ENCODE data around the gene RIOK1. TPM values are rescaled to one million over a fixed set of nuclear protein-coding genes. Genes with fewer than 3 reads are reported as not detected.
"Not testable (repeated sequence)": the region's sequence is repeated elsewhere in the genome, so short reads cannot be mapped to it uniquely, and the experiment has no call there.

The RIOK1 gene
- total RNA-seq, 1 donor from 2014 or later, result 15.5 TPM

DNA sequence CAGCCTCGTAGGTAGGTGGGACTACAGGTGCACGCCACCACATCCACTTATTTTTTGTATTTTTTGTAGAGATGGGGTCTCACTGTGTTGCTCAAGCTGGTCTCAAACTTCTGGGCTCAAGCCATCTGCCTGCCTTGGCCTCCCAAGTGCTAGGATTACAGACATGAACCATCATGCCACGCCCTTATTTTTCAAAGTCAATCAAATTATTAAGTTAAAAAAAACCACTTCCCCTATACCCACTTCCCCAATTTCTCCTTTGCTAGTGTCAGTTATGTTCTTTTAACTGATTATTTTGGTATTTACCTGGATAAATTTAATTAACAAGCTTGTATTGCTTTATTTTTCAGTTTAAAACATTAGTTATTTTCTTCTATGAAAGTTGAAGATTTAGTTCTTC is 49.6 kb downstream of the RIOK1 start:
- no peak for DNase-seq (ENCODE audit: extremely low read depth, low read depth, low spot score)

DNA sequence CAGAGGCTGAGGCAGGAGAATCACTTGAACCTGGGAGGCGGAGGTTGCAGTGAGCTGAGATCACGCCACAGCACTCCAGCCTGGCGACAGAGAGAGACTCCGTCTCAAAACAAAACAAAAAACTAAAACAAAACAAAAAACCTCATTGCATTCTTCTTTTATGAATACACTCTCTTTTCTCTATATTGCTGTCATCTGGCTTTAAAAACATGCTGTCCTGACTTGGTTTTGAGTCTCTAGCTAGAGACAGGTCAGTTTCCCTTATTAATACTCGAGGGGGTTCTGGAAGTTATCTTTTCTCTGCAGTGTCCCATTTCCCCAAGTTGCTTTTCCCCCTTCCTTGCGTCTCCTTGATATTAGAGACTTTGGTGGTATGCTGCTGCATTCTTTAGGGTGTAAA is 50.9 kb downstream of the RIOK1 start:
- no peak for DNase-seq (ENCODE audit: extremely low read depth, low read depth, low spot score)

DNA sequence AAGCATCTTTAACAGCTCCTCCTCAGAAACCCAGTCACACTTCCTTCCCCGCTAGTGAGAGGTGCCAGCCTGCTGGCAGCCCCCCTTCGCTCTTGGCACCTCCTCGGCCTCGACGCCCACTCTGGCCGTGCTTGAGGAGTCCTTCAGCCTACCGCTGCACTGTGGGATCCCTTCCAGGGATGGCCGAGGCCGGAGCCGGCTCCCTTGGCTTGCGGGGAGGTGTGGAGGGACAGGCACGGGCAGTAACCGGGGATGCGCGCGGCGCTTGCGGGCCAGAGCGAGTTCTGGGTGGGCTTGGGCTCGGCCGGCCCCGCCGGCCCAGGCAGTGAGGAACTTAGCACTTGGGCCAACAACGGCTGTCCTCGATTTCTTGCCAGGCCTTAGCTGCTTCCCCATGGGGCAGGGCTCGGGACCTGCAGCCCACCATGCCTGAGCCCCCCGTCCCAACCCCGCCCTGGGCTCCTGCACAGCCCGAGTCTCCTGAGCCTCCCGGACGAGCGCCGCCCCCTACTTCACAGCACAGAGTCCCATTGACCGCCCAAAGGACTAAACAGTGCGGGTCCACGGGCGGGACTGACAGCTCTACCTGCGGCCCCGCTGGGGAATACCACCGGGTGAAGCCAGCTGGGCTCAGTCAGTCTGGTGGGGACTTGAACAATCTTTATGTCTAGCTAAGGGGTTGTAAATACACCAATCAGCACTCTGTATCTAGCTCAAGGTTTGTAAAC is 51.6 kb downstream of the RIOK1 start:
- DNase-seq (ENCODE audit: extremely low read depth, low read depth, low spot score), result no peak

DNA sequence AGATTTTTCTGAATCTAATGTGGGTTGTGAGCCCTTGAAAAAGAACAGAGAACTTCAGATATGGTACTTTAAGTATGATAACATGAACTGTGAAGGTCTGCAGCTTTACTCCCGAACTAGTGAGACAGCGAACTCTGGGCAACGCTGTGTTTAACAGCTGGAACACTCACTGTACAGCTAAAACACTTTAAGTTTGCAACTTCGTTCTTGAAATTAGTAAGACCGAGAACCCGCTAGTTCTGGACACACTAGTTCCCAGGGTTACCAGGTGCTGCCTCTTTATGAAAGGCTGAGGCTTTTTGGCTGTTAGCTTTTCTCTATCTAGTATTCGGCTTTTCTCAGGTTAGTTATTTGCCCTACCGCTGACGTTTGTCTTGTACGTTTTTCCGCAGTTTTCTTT is 52.9 kb downstream of the RIOK1 start:
- DNase-seq (ENCODE audit: extremely low read depth, low read depth, low spot score), result no peak

DNA sequence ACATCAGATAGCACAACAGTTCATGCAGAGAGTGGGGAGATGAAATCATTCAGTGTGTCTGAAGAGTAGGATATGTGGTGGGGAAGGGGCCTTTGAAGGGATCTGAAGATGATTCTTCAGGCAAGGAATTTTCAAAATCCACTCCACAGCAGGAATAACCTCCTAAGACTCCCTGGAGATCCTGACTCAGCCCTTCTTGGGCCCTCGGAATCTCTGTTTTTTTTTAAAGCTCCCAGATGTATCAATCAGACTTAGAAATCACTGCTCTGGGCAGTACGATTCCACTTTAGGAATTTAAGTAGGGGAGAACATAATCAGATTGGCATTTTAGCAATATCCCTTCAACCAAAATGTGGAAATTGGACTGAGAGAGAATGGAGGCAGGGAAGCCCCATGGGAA is 55.5 kb downstream of the RIOK1 start:
- DNase-seq (ENCODE audit: extremely low read depth, low read depth, low spot score), result no peak

DNA sequence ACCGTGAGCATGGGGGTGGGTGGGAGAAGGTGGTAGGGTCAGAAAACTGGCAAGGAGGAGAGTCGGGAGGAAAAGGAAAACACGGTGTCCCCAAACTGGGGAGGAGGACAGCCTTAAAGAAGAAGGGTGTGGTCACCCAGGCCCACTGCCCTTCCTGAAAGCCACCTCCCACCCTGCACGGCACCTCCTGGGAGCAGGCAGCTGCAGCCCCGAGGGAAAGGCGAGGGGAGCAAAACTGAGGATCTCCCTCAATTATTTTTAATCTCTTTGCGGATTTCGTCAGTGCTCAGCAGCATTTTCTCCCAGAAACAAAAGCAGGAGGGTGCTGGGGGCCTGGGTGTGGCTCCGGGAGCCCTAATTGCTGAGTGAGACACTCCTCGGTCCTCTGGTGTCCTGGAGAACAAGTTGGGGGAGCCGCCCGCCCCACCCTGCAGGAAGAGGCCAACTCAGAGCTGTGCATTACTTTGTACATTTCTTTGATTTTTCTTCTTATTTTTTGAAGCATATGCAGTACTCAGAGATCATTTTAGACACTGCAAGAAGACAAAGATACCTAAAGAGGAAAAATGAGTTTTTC is 56.4 kb downstream of the RIOK1 start:
- DNase-seq (ENCODE audit: extremely low read depth, low read depth, low spot score), result no peak

DNA sequence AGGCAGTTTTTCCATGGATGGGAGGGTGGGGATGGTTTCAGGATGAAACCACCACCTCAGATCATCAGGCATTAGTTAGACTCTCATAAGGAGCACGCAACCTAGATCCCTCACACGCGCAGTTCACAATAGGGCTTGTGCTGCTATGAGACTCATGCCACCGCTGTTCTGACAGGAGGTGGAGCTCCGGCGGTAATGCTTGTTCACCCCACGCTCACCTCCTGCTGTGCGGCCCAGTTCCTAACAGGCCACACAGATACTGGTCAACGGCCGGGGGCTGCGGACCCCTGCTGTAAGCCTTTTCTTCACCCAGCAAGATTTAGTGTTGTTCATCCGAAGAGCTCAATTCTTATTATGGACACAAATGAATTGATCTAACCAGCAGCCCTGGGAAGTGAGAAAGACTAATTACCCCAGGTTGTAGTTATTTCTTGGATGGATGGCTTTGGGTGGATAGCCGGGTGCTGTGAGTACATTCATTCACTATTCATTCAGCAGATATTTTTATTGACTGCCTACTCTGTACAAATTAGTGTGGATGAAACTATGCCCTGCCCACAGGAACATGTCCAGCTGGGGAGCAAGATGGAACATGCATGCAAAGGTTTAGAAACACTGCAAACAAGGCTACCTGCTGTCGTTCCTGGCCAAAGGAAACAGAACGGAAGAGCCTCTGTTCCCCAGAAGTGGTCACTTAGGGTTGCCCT is 57.2 kb downstream of the RIOK1 start:
- DNase-seq (ENCODE audit: extremely low read depth, low read depth, low spot score), result no peak

DNA sequence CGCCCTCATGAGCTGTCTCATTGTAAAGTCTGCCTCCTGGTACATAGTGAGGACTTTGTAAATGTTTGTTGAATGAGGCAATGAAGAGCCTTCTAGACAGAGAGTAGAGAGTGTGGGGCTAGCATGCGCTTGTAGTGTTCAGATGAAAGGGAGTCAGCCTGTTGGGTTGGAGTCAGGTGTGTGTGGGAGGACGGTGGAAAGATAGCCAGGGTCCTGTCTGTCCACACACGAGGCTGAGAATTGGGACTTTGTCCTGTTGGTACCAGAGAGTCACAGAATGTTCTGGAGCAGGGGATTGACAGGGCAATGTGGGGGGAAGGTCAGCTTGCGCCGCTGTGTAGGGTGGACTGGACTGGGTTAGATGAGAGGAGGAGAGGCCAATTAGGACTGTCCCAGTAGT is 58.6 kb downstream of the RIOK1 start:
- DNase-seq (ENCODE audit: extremely low read depth, low read depth, low spot score), result no peak

DNA sequence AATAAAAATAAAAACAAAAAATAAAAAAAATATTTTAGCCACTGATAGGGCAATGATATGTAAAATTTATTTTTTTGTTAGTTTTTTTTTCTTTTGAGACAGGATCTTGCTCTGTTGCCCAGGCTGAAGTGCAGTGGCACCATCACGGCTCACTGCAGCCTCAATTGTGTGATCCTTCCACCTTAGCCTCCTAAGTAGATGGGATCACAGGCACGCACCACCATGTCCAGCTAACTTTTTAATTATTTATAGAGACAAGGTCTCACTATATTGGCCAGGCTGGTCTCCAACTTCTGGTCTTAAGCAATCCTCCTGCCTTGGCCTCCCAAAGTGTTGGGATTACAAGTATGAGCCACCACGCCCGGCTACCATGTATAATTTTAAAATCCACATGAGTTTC is 59.4 kb downstream of the RIOK1 start:
- DNase-seq (ENCODE audit: extremely low read depth, low read depth, low spot score), result no peak

DNA sequence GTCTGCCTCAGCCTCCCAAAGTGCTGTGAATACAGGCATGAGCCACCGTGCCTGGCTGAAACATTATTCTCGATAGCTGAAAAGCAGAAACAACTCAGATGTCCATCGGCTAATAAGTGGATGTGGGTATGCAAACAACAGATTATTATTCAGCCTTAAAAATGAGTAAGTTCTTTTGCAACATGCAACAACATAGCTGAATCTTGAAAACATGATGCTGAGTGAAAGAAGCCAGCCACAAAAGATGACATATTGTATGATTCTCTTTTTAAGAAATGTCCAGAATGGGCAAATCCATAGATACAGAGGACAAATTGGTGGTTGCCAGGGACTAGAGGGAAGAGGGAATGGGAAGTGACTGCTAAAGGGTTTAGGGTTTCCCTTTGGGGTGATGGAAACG is 61.7 kb downstream of the RIOK1 start:
- DNase-seq (ENCODE audit: extremely low read depth, low read depth, low spot score), result no peak

DNA sequence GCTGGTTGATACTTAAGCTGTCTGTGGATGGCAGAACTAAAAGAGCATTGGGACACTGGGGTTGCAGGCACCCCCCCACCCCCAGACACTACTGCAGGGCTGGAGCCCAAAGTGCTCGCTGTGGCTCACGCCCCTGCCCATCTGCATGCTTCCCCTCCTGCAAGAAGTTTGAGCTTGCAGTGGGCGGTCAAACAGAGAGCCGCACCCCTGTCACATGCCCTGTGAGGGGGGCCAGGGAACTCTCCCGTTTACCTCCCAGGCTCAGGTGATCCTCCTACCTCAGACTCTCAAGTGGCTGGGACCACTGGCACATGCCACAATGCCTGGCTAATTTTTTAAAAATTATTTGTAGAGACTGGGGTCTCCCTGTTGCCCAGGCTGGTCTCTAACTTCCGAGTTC is 63.3 kb downstream of the RIOK1 start:
- DNase-seq (ENCODE audit: extremely low read depth, low read depth, low spot score), result no peak

DNA sequence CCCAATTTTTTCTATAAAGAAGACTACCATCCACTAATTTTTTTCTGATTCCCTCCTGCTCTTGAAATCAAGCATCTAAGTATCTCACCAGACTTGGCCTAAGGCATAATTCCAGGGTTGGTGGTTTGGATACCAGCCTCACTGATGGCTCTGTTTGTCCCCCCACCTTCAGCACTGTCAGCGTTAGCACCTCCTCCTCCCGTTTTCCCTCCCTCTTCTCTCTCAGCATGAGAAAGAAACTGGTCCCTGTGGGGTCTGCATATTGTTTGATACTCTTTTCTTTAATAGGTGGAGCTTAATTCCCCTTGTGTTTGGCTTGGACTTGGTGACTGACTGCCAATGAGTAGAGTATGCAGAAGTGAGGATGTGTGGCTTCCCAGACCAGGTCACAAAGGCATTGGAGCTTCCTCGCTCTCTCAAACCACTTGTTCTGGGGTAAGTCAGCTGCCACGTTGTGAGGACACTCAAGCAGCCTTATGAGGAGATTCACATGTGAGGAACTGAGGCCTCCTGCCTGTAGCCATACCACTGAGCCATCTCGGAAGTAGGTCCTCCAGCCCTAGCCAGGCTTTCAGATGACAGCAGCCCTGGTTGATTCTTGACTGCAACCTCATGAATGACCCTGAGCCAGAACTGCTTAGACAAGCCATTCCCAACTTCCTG is 65.2 kb downstream of the RIOK1 start:
- DNase-seq (ENCODE audit: extremely low read depth, low read depth, low spot score), result no peak

DNA sequence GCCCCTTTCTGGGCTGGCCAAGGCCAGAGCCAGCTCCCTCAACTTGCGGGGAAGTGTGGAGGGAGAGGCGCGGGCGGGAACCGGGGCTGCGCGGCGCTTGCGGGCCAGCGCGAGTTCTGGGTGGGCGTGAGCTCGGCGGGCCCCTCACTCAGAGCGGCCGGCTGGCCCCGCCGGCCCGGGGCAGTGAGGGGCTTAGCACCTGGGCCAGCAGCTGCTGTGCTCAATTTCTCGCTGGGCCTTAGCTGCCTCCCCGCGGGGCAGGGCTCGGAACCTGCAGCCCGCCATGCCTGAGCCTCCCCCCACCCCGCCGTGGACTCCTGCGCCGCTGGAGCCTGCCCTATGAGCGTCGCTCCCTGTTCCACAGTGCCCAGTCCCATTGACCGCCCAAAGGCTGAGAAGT is 66.7 kb downstream of the RIOK1 start:
- not testable (repeated sequence) for DNase-seq (ENCODE audit: extremely low read depth, low read depth, low spot score)

DNA sequence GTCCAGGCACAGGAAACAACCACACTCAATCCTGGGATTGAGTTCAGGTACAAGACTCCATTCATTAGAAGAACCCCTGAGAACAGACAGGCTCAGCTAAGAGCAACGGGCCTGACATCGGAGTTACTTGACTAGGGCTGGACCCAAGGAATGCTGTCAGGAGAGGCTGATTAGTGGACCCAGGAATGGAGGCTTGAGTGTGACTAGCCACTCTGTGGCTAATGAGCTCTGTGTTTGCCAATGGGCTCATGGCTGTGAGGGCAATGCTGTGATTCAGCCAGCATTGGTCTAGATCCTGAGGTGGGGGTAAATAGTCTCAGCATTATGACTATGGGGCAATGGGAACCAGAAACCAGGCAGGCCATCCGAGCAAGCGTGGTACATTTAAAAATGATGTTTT is 71.8 kb downstream of the RIOK1 start:
- no peak for DNase-seq (ENCODE audit: extremely low read depth, low read depth, low spot score)

DNA sequence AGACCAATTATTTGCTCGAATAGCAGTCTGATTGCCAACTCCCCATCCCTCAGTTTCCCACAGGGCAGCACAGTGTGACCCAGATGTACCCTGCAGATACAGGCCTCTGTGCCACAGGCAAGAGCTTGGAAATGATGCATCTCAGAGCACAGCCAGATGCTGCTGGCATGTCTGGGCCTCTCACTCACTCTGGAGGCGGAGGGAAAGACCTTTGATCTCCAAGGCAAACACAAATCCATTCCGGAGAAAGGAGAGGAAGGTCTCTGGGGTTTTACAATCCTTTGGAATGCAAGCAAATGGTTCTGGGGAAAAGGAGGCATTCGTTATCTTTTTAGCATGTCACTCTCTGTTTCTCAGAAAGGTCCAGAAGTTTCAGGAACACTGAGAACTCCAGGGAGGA is 74.2 kb downstream of the RIOK1 start:
- DNase-seq (ENCODE audit: extremely low read depth, low read depth, low spot score), result no peak

DNA sequence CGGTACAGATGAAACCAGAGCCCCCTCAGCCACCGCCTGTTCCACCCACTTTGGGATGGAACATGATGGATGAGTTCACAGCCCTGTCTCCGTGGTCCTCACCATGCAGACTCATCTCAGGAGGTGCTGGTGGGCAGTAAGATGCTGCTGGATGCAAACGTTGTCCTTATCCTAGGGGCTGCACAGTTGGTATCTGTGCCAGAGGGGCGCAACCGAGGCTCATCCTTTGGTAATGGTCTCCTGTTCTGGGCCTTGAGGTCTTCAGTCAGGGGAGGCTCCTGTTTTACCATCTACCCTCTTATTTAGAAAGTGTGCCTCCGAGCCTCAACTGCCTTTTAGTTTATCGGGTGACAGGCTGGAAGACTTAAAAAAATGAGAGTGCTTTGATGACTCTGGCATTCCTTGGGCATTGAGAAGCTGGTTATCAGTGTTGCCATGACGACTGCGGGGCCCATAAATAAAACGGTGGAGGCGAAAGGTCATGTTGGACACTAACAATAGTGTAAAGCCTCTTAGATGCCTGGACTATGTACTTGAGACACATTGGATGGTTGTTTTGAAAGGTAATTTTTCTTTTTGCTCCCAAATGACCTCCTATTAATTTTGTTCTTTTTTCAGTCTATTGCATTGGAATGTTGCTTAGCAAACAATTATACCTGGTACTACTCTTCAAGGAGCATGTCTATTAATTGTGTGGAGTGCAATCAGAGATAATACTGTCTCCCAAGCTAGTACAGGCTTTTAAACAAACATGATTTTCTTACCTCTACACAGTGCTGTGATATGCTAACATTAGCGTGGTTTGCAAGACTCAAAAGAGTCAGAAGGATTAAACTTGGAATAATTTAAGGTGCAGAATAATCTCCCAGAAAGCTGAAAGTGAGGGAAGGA is 77.6 kb downstream of the RIOK1 start:
- DNase-seq (ENCODE audit: extremely low read depth, low read depth, low spot score), result no peak

Other genes with a start within 250 kb of the RIOK1 start
- gene SSR1, start 76.6 kb upstream of the RIOK1 start, total RNA-seq, result 76.1 and 83.8 TPM in 2 replicates
- gene CAGE1, start 66 bp upstream of the RIOK1 start, total RNA-seq, result not detected in 2 replicates
- 20.6 and 75.0 TPM in 2 replicates for gene DSP, start 151.9 kb downstream of the RIOK1 start, total RNA-seq
- 9.9 and 10.6 TPM in 2 replicates for gene SNRNP48, start 200.4 kb downstream of the RIOK1 start, total RNA-seq

Measured in glomerular endothelial cell (primary cell).